Suprapubic skin (tissue), 4 donors: ENCODE results near the gene ENGASE.

Experiments used
- EP300 ChIP-seq: sonication (generic); formaldehyde crosslinking; IDR thresholded peaks from one replicate; pipeline ENCODE4 v1.6.1; 2017; ENCODE audit warnings: antibody characterized with exemption
- POLR2A ChIP-seq, 2 donors: fragments of 450-650 bp; IDR thresholded peaks; one replicate each; pipeline ENCODE4 v1.6.1; 2017; ENCODE audit warnings: antibody characterized with exemption in 2 of 2, mild to moderate bottlenecking in 2 of 2, moderate library complexity in 2 of 2
- POLR2AphosphoS5 ChIP-seq, 3 donors: sonication (generic); formaldehyde crosslinking; IDR thresholded peaks; one replicate each; pipeline ENCODE4 v1.6.1; 2017; ENCODE audit warnings: antibody characterized with exemption in 3 of 3
- TF ChIP-seq, protein P1 (sequence below), 2 donors: fragments of 200-600 bp in 1 of 2; fragments of 450-650 bp in 1 of 2; sonication (generic) in 1 of 2; IDR thresholded peaks; one replicate each; pipeline ENCODE4 v1.5.1; 2016 to 2019; ENCODE audit warnings: antibody characterized with exemption in 2 of 2, mild to moderate bottlenecking in 1 of 2, moderate library complexity in 1 of 2

DNA sequence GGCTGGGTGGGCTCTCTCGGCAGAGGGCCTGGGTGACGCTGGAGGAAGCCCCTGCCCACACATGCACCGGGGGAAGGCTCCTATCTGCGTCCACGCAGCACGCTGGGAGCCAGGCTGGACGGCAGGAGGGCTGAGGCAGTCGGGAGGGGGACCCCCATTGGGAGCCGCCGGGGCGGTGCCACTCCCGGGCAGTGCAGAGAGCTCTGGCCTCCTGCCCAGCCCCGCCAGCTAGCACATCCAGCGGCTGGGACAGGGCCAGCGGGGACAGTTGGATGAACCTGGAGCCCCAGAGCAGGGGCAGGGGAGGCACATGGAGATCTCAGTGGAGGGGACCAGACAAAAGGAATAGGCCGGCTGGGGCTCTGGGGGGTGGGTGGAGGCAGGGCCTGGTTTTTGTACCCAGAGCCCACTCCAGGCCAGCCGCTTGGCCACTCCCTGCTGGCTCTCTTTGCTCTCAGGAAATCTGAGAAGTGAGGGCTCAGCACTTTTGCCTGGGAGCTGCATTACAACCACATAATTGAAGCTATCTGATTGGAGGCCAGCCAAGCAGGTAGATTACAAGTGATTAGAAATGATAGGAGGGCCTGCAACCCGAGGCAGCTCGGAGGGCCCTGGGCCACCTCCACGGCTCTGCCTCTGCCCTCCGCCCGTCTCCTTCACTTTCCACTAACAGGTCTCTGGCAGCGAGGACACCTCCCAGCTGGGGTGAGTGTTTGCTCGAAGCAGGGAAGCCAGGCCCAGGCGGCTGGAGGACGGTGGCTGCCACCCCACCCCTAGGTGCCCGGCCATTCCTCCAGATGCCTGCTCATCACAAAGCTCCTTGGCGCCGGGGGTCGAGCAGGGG, 40.1 kb downstream of the ENGASE start:
- TF ChIP-seq, protein P1, sequence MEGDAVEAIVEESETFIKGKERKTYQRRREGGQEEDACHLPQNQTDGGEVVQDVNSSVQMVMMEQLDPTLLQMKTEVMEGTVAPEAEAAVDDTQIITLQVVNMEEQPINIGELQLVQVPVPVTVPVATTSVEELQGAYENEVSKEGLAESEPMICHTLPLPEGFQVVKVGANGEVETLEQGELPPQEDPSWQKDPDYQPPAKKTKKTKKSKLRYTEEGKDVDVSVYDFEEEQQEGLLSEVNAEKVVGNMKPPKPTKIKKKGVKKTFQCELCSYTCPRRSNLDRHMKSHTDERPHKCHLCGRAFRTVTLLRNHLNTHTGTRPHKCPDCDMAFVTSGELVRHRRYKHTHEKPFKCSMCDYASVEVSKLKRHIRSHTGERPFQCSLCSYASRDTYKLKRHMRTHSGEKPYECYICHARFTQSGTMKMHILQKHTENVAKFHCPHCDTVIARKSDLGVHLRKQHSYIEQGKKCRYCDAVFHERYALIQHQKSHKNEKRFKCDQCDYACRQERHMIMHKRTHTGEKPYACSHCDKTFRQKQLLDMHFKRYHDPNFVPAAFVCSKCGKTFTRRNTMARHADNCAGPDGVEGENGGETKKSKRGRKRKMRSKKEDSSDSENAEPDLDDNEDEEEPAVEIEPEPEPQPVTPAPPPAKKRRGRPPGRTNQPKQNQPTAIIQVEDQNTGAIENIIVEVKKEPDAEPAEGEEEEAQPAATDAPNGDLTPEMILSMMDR (IDR thresholded peaks at IDR 0.05), result no peak
- TF ChIP-seq POLR2AphosphoS5 (IDR thresholded peaks at IDR 0.05) (no peak), POLR2A (IDR thresholded peaks at IDR 0.05) (no peak), EP300 (no peak)
